ENCODE data around the gene SLC7A8. TPM values are rescaled to one million over a fixed set of nuclear protein-coding genes. Genes with fewer than 3 reads are reported as not detected.

Gene SLC7A8
- 73.6 and 75.6 TPM in 2 replicates for total RNA-seq

DNA sequence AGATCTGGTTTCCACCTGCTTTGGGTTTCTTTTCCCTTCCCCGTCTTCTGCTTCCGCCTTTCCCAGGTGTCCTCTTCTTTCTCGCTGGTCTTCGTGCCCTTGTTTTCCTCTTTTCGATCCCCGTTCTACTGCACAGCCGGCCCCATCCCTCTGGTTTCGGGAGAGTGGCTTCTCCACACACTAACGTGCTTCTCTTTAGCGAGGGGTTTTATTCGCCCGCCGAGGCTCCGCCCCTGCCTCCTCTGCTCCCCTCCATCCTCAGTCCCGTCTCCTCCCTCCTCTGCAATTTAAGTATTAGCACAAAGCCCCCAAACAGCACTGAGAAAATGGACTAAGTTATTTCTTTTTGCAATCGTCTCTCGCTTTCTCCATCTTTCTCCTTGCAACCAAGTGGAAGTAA is at the start of gene SLC7A8:
SLC7A8 (minus strand) TSS at position 182 of the 400 bp plus-strand sequence. CDS start 746 bp downstream, outside the sequence.

GRCh38 chr14:23118506-23119362 is 64.7 kb downstream of the SLC7A8 start, which contains the start of gene CEBPE:
Gene CEBPE (minus strand): TSS chr14:23119255. CDS start chr14:23119091, 164 bp downstream.

GRCh38 chr14:23104591-23105347 is 78.7 kb downstream of the SLC7A8 start, which contains the start of gene CIROP:
Gene CIROP (minus strand): TSS chr14:23104989. CDS start chr14:23104920, 69 bp downstream.

DNA sequence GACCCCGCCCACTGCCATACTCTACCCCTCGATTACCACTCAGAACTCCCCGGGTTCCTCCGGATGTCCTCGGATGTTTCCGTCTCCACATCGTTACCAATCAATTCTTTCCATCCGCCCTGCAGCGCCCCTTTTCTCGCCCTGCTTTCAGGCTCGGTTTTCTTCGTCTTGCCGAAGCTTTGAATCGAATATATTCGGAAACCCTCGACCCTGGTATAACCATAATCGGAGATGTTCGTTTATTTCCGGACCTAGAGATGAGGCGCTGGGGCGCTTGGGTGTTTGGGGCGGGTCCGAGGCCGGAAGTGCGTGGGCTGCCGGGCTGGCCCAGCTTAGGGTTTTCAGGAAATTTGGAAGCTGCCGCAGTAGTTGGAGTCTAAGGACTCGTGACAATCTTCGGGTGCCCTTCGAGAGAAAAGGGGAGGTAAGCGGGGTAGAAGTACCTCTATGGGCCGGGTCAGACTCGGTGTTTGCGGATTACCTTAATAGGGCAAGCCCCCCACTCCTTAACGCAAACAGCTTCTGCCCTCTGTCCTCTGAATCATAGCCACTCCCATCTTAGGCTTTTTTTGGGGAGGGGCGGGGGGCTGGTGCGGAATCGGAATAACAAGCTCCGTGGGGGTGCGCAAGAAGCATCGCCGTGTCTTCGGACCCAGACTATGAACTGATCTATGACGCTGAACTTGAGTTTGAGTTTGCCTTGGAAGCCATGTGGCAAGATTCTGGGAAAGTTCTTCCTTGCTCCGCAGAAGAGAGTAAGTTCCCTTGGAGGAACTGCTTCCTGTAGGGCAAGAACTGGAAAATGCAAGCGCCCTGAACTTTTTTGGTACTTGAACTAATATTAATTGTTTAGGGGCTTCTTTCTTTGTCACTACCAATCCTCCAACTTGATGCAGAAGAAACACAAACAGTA is 88.0 kb downstream of the SLC7A8 start, which contains the start of gene C14orf119:
C14orf119 (plus strand) TSS at position 310 of the 913 bp plus-strand sequence. CDS start 2,154 bp downstream, outside the sequence.

GRCh38 chr14:23094666-23095195 is 88.7 kb downstream of the SLC7A8 start, which contains the start of gene ACIN1:
Gene ACIN1 (minus strand): TSS chr14:23095136. CDS start chr14:23095112, 24 bp downstream.

Other genes starting within 250 kb of the SLC7A8 start
- 35.9 and 40.2 TPM in 2 replicates for gene HAUS4, start 226.6 kb downstream of the SLC7A8 start, total RNA-seq
- 10.7 and 19.0 TPM in 2 replicates for gene AJUBA, start 201.1 kb downstream of the SLC7A8 start, total RNA-seq
- 6.2 and 7.5 TPM in 2 replicates for gene C14orf93, start 173.5 kb downstream of the SLC7A8 start, total RNA-seq
- 167 and 209 TPM in 2 replicates for gene PSMB5, start 148.8 kb downstream of the SLC7A8 start, total RNA-seq
- gene PSMB11, start 141.4 kb downstream of the SLC7A8 start, total RNA-seq: not detected in 2 replicates
- 3.0 and 3.4 TPM in 2 replicates for gene CDH24, start 126.1 kb downstream of the SLC7A8 start, total RNA-seq
- gene ACIN1, start 88.5 kb downstream of the SLC7A8 start, total RNA-seq: 84.7 and 85.7 TPM in 2 replicates
- 68.8 and 72.7 TPM in 2 replicates for gene C14orf119, start 88.2 kb downstream of the SLC7A8 start, total RNA-seq
- 0.06 and 0.13 TPM in 2 replicates for gene CIROP, start 78.7 kb downstream of the SLC7A8 start, total RNA-seq
- not detected in 2 replicates for gene CEBPE, start 64.4 kb downstream of the SLC7A8 start, total RNA-seq
- gene RNF212B, start 54.3 kb upstream of the SLC7A8 start, total RNA-seq: not detected in 2 replicates
- 2.4 and 4.1 TPM in 2 replicates for gene HOMEZ, start 102.5 kb upstream of the SLC7A8 start, total RNA-seq
- gene PPP1R3E, start 119.2 kb upstream of the SLC7A8 start, total RNA-seq: 2.8 and 3.5 TPM in 2 replicates
- 21.0 and 26.2 TPM in 2 replicates for gene BCL2L2, start 123.2 kb upstream of the SLC7A8 start, total RNA-seq
- gene PABPN1, start 137.8 kb upstream of the SLC7A8 start, total RNA-seq: 69.9 and 83.4 TPM in 2 replicates
- gene SLC22A17, start 169.2 kb upstream of the SLC7A8 start, total RNA-seq: 11.9 and 12.1 TPM in 2 replicates
- 6.3 and 10.7 TPM in 2 replicates for gene EFS, start 181.5 kb upstream of the SLC7A8 start, total RNA-seq
- not detected in 2 replicates for gene IL25, start 189.1 kb upstream of the SLC7A8 start, total RNA-seq
- 0.31 and 0.40 TPM in 2 replicates for gene CMTM5, start 193.4 kb upstream of the SLC7A8 start, total RNA-seq
- gene MYH6, start 224.6 kb upstream of the SLC7A8 start, total RNA-seq: not detected in 2 replicates